GM18861 (cell line): ENCODE data around the gene EZH2.

Source experiments
- ATAC-seq: cut with Tn5 transposase; IDR thresholded peaks from one replicate; pipeline ENCODE4 v1.9.1; 2021; ENCODE audit not compliant: unreplicated experiment

The EZH2 gene

DNA sequence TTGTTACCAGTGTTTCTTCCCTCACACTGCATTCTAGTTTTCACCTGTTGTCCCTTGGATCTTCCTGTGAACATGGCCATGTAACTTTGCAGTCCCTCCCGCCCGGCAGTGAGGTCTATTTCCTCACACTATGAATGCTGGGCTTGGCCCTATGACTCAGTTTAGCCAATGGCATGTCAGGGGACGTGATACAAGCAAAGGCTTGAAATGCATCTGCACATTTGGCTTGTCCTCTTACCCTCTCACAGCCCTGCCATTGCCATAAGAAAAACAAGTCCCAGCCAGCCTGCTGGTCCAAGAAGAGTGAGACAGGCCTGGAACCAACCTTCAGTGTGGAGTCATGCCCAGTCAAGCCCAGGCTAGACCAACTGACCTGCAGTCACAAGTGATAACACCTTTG is 17.1 kb upstream of the EZH2 start:
- no peak for ATAC-seq

DNA sequence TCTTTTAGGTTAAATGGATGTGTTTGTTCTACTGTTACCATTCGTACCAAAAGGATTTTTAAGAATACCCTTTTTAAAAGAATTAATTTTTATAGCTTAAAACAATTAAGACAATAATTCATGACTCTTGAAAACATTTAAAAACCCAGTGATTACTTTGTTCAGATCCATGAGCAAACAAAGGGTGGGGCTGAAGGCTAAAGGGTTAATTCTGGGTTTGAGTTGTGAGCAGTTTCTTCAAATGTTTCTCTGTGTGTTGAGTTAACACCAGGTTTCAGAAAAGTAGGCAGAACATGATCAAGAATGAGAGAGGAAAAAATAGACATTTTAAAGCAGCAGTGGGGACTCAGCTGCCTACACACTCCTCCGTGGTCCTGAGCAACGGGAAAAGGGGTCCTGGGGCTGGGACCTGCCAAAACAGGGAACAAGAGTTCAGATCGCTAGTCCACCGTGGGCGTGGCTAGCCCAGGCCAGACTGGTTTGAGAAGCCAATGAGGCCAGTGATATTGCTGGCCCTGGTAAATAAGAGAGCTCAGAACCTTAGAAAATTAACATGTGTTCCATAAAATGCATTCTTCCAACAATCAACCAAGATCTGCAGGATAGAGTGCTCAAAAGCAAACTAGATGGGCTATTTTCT is 14.9 kb upstream of the EZH2 start:
- ATAC-seq, result no peak

DNA sequence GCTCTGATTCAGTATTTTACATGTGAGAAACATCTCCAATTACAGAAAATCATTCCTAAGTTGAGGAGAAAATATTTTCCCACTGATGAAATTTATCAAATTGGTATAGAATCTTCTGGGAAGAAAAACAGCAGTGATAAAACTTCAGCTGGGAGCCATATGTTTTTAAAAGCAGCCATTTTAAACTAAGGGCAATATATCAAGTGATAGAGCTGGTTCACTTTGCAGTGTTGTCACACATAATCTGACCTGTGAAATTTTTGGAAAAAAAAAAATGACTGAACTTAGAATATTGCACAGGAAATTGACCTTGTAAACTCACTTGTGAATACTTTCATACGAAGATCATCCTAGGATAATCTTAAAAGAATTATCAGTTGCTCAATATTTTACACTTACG is 10.5 kb upstream of the EZH2 start:
- no peak for ATAC-seq

DNA sequence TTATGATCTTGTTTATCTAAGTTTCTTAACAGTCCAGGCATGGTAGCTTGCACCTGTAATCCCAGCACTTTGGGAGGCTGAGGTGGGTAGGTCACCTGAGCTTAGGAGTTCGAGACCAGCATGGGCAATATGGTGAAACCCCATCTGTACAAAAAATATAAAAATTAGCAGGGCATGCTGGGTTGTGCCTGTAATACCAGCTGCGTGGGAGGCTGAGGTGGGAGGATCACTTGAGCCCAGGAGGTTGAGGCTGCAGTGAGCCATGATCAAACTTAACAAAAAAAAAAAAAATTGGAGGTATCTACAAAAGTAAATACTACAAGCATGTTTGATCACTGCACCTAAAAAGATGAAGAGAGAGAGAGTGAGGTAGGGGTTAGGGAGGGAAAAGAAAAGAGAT is 9.0 kb upstream of the EZH2 start:
- no peak for ATAC-seq

DNA sequence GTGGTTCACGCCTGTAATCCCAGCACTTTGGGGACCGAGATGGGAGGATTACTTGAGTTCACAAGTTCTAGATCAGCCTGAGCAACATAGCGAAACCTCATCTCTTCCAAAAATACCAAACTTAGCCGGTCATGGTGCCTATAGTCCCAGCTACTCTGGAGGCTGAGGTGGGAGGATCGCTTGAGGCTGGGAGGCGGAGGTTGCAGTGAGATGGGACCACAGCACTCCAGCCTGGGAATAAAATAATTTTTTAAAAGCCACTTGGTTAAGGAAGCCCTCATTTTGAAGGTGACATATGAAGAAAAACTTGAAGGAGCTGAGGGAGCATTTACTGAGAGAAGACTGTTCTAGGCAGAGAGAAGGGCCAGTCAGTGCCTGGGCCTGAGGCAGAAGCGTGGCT is 4.2 kb upstream of the EZH2 start:
- no peak for ATAC-seq

DNA sequence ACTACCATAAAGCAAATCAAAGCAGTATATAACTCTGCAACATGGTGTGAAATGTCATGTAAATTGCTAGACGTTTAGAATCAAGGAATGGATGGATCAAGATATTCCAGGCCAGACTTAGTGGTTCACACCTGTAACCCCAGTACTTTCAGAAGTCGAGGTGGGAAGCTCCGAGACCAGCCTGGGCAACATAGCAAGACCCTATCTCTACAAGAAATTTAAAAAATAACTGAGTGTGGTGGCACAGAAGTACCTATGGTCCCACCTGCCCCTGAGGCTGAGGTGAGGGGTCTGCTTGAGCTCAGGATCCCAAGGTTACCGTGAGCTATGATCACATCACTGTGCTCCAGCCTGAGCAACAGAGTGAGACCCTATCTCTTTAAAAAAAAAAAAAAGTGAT is 2.8 kb upstream of the EZH2 start:
- no peak for ATAC-seq

DNA sequence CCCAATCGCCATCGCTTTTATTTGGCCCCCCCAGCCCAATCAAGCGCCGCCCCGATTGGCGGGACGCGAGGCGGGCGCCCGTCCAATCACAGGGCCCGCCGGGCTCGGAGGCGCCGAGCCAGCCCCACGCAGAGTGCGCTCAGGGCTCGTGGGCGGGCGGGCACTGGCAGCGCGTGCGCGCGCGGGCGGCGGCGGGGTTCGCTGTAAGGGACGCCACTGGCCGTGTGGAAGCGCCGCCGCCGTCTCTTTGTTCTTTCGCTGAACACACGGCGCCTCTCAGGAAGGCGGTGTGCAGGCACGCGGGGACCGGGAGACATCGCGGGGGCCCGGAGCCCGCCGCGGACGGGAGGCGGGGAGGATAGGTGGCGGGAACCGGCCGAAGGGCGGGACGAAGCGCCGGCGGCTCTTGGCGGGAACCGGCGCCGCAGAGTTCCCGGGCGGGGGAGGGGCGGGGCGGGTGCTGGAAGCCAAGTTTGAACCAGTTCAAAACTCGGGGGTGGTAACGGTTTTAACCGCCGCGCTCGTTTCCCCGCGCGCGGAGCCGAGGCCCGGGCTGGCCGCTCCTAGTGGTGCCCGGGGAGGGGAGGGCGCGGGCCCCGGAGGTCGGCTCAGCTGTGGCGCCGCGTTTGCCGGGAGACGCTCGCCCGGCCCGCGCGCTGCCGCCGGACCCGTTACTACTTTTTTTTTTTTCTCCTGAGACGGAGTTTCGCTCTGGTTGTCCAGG is 370 bp upstream of the EZH2 start:
- ATAC-seq, result peak; percentile 77

DNA sequence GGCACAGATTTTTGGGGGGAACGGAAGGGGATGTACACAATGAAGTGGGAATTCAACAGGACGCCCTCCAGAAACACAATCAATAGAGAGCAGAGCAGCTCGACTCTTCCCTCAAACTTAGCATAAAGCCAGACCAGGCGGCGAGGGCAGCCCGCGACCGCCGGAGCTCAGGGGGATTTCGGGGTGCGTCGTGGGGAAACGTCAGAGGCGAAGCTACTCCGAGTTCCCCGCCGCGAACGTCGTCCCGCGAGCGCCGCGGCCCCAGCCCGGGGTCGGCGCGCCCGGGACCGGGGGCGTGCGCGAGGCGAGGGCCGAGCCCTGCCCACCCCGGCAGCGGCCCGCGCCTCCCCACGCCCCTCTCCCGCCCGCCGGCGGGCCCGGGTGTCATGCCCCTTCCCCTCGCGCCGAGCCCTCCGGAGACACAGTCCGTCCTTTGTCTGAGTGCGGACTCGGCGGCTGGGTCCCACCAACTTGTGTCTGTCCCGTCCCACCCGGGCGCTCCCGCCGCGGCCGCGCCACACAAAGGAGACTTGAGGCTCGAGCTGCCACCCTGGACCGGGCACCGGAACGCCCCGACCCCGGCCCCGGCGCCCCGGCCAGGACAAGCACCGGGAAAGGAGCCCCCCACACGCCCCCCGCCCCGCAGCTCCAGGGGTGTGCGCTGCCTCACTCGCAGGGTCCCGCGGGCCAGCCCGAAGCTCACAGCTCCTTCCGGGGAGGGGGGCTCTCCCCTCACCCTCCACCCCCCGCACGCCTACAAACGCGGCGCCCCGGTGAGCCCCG is 634 bp downstream of the EZH2 start:
- peak; percentile 24 for ATAC-seq

DNA sequence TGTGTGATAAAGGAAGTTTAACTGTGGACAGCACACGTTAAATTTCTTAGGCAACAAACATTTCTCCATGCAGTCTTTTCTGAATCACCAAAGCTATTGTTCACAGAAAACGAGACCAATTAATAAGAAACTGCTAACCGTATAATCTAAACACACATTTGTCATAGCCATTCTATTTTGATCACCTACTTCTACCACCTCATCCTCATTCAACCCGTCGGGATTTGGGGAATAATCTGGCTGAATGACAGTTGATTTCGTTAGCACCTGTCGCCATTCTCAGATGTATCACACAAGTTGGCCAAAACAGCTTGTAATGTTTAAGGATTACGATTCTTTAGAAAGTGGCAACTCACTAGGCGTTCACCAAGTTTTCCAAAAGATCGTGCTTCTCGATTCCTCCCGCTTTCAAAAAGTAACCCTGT is 1.2 kb downstream of the EZH2 start:
- peak; percentile 1 for ATAC-seq

DNA sequence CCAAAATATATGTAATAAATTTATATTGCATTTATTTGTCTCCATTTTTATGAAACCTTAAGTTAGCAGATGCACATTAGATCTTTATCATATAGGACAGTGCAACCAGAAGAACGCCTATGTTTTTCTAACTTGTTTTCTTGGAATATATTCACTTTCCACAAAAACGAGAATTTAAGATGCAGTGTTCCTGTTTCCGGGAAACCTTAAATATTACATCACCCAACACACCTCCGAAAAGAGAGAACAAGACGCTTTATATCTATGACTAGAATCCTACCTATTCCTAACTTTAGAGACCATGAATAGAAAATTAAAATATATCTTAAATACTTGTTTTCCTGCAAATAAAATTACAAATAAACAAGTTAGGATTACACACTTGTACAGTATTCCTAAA is 1.9 kb downstream of the EZH2 start:
- ATAC-seq, result no peak

DNA sequence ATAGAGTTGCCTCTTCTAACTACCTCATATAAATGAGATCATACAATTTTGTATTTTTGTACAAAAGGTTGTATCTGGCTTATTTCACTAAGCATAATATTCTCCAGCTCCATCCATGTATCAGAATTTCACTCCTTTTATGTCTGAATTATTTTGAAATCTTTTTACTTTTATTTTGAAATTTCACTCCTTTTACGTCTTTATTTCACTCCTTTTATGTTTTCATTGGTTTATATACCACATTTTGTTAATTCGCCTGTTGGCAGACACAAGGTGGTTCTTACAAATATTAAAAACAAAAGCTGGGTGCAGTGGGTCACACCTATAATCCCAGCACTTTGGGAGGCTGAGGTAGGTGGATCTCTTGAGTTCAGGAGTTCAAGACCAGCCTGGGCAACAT is 5.8 kb downstream of the EZH2 start:
- no peak for ATAC-seq

DNA sequence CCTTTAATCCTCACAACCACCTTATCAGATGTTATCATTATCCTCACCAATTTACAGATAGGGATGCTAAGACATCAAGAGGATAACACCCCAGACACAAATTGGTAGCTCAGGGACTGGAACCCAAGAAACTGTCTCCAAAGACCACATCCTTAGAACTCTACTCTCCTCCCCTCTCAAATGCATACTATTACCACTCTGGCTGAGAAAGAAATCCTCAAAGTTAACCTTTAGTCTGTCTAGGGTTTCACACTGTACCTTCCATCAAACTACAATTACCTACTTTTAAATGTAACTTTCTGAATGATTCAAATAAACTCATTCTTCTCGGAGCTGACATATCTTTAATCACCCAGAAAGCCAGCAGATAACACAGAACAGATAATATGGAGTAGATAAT is 6.6 kb downstream of the EZH2 start:
- ATAC-seq, result no peak

DNA sequence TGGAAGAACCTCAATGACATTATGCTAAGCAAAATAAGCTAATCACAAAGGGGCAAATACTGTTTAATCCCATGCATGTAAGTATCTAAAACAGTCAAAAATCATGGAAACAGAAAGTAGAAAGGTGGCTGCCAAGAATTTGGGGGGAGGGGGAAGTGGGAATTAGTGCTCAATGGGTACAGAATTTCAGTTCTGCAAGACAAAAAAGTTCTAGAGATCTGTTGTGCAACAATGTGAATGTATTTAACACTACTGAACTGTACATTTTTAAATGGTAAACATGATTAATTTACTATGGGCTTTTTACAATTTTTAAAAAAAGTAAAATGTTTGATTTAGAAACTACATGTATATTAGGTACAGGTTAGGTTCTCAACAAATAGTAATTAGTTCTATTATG is 11.9 kb downstream of the EZH2 start:
- ATAC-seq, result no peak

DNA sequence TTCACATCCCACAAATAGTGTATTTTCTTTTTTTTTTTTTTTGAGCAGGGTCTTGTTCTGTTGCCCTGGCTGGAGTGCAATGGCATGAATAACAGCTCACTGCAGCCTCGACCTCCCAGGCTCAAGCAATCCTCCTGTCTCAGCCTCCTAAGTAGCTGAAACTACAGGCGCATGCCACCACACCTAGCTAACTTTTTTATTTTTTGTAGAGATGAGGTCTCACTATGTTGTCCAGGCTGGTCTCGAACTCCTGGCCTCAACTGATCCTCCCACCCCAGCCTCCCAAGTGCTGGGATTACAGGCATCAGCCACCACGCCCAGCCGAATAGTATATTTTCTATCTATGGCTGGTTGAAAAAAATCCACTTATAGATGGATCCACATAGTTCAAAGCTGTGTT is 12.5 kb downstream of the EZH2 start:
- no peak for ATAC-seq

DNA sequence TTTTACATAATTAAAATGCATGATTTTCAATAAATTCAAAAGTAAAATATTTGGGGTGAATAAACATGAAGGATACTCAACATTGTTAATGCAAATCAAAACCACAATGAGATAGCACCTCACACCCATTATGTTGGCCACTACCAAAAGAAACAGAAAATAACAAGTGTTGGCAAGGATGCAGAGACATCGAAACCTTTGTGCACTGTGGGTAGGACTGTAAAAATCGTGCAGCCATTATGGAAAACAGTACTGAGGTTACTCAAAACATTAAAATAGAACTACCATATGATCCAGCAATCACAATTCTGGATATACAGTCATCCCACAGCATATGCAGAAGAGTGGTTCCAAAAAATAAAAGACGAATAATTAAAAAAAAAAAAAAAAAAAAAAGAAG is 13.1 kb downstream of the EZH2 start:
- no peak for ATAC-seq

DNA sequence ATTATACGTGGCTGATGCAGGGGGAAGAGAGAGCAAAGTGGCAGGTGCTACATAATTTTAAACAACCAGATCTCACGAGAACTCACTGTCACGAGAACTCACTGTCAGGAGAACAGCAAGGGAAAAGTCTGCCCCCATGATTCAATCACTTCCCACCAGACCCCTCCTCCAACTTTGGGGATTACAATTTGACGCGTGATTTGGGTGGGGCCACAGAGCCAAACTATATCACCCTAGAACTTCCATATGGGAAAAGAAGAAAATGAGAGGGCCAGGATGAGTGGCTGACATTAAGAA is 15.8 kb downstream of the EZH2 start:
- no peak for ATAC-seq

DNA sequence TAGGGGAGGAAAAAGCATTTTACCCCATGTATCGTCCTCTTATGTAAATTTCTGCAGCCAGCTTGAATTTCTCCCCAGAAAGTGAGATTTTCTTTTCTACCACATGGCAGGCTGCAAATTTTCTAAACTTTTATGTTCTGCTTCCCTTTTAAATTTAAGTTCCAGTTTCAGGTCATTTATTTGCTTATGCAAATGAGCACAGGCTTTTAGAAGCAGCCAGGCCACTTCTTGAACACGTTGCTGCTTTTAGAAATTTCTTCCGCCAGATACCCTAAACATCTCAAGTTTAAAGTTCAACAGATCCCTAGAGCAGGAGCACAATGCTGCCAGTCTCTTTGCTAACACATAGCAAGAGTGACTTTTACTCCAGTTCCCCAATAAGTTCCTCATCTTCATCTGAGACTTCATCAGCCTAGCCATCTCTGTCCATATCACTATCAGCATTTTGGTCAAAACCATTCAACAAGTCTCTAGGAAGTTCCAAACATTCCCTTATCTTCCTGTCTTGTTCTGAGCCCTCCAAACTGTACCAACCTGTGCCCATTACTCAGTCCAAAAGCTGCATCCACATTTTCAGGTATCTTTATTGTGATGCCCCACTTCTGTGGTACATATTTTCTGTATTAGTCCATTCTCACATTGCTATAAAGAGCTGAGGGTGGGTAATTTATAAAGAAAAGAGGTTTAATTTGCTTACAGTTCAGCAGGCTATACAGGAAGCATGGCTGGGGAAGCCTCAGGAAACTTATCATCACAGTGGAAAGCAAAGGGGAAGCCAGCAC is 16.3 kb downstream of the EZH2 start:
- no peak for ATAC-seq

DNA sequence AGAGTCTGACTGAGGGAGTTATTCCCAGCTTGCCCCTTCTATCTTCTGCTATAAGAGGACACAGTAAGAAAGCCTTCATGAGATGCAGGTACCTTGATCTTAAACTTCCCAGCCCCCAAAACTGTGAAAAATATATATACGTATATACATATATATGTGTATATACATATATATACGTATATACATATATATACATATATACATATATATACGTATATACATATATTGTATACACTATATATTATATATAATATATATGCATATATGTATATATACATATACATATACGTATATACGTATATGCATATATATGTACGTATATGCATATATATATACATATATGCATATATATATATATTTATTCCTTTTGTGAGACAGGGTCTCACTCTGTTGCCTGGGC is 17.7 kb downstream of the EZH2 start:
- ATAC-seq, result no peak

DNA sequence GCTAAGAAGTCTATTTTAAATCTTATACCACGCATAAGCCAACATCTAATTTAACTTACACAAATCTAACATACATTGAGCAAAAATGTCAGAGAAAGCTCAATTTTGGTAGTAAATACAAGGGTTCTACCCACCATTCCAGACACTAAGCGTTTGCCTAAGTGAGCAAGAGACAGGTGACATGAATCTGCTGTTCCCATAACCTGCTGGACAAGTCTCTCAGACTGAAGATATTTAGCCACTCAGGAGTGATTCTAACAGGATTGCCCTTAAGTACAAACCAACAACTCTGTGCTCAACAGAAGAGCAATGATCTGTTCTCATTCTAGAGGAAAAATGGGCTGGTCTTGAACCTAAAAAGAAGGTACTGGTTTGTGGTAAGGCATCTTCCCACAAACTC is 18.8 kb downstream of the EZH2 start:
- no peak for ATAC-seq

DNA sequence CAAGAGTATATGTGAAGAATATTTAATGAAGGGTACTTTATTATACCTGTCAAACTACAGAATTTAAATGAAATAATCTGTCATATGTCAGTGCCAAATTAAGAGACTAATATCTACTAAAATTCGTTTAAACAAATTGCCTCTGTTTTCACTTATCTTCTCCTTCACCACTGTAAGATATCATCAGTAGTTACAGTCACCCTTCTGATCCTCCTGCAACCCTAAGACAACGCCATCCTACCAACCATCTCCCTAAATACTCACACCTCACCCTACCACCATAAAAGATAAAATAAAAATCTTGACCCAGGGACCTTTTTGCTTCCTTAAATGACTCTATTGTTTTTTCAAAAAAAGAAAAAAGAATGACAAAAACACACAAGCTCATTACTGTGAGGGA is 20.8 kb downstream of the EZH2 start:
- ATAC-seq, result no peak

DNA sequence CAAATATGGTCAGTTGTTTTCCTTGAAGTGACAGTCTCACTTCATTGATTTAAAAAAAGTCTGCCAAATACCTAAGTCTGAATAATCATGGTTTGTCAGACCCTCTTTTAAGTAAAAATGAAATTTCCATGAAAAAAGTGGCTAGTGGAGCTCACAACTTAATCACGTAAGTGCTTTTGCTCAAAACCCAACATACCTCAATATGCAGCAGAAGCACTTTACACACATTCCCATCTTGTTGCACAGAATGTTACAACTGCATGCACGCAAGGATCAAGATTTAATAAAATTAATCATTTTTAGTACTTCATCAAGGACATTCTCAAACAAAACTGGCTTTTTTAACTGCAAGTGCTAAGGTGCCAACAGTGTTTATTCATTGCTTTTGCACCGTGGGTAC is 21.6 kb downstream of the EZH2 start:
- ATAC-seq, result no peak

DNA sequence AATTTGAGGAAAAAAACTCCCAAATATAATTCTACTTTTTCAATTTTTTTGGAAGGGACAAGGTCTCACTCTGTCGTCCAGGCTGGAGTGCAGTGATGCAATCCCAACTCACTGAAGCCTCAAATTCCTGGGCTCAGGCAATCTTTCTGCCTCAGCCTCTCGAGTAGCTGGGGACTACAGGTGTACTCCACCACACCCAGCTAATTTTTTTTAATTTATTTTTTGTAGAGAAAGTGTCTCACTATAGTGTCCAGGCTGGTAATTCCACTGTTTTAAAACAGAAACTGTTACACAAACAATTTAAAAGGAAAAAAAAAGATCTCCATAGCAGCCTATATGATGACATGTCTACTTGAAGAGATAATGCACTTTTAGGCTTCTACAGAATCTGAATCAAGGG is 25.6 kb downstream of the EZH2 start:
- ATAC-seq, result no peak
